Rectal smooth muscle tissue (tissue), 1 donor: Measurements from ENCODE around the gene BTBD2.
"Not testable (repeated sequence)": the region's sequence is repeated elsewhere in the genome, so short reads cannot be mapped to it uniquely, and the experiment has no call there.

Experiments
- H3K27ac ChIP-seq: one replicate; pipeline ENCODE4 v1.7.0; 2013; ENCODE audit warnings: low read depth, low read length, inconsistent platforms
- H3K27me3 ChIP-seq: one replicate; pipeline ENCODE4 v1.7.0; 2013; ENCODE audit warnings: low read length; ENCODE audit not compliant: control insufficient read depth, insufficient read depth
- H3K36me3 ChIP-seq: one replicate; pipeline ENCODE4 v1.7.0; 2013; ENCODE audit warnings: low read length; ENCODE audit not compliant: control insufficient read depth, insufficient read depth
- H3K4me1 ChIP-seq: one replicate; pipeline ENCODE4 v1.7.0; 2013; ENCODE audit warnings: low read length; ENCODE audit not compliant: control insufficient read depth, insufficient read depth
- H3K4me3 ChIP-seq: one replicate; pipeline ENCODE4 v1.7.0; 2013; ENCODE audit warnings: low read length
- H3K9ac ChIP-seq: one replicate; pipeline ENCODE4 v1.7.0; 2013; ENCODE audit warnings: low read length

The BTBD2 gene

DNA sequence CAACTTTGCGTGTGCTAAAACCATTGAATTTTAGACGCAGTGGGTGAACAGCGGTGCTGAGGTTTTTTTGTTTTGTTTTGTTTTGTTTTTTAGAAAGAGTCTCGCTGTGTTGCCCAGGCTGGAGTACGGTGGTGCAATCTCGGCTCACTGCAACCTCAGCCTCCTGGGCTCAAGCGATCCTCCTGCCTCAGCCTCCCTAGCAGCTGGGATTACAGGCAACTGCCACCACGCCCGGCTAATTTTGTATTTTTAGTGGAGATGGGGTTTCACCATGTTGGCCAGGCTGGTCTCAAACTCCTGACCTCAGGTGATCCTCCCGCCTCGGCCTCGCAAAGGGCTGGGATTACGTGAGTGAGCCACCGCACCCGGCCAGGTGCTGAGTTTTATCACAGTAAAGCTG lies 18.7 kb upstream of the BTBD2 start:
- H3K9ac ChIP-seq, H3K4me3 ChIP-seq, H3K36me3 ChIP-seq, H3K27me3 ChIP-seq, H3K4me1 ChIP-seq, H3K27ac ChIP-seq: not testable (repeated sequence)

DNA sequence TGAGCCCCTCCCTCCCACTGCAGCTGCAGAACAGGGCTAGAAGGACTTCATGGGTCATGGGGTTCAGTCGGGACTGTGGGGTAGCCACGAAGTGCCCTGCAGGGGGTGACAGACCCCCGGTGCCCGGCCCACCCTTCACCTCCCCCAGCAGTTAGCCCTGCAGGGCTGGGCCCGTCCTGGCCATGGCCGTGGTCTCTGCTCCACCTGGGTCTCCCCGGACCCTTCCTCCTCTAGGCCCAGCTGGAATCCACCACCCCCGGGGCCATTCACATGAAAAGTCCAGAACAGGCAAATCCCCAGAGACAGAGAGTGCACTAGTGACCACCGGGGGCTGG lies 18.3 kb upstream of the BTBD2 start:
- no peaks in the 10 kb centered on the region for H3K36me3 ChIP-seq
- no peak overlapping the region for H3K4me3 ChIP-seq
- H3K27me3 ChIP-seq, result no peaks in the 10 kb centered on the region
- no peak overlapping the region for H3K27ac ChIP-seq
- H3K4me1 ChIP-seq, result peaks cover 9% of the 10 kb centered on the region
- H3K9ac ChIP-seq, result no peak overlapping the region

DNA sequence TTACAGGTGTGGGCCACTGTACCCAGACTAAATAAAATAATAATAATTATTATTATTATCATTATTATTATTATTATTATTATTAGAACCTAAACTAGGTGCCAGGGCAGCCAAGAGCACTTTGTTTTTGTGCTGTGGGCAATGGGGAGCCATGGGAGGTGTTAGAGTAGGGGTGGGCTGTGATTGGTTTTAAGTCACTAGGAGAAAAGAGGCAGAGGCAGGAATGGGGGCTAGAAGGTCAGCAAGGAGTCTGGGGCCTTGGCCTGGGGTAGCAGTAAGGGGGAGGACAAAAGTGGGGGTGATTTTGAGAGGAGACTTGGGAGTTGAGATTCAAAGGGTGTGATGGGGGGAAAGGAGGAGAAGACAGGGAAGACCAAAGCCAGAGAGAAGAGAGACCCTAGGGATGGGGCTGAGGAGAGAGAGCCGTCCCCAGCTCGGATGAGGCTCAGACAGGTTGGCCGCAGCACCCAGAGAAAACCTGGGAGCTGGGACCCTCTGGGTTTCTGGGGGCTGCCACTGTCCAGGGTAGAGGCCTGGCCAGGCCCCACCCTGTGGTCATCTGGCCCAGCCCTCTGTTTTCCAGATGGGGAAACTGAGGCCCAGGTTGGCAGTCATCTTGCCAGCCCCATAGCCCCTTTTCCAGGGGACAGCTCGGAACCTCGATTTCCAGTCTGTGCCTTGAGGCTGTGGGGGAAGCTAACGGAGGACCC lies 17.8 kb upstream of the BTBD2 start:
- peaks cover 9% of the 10 kb centered on the region for H3K4me1 ChIP-seq
- H3K27ac ChIP-seq, result peak overlapping the region; percentile 95
- H3K4me3 ChIP-seq, result no peak overlapping the region
- H3K36me3 ChIP-seq, result no peaks in the 10 kb centered on the region
- H3K27me3 ChIP-seq, result no peaks in the 10 kb centered on the region
- no peak overlapping the region for H3K9ac ChIP-seq

DNA sequence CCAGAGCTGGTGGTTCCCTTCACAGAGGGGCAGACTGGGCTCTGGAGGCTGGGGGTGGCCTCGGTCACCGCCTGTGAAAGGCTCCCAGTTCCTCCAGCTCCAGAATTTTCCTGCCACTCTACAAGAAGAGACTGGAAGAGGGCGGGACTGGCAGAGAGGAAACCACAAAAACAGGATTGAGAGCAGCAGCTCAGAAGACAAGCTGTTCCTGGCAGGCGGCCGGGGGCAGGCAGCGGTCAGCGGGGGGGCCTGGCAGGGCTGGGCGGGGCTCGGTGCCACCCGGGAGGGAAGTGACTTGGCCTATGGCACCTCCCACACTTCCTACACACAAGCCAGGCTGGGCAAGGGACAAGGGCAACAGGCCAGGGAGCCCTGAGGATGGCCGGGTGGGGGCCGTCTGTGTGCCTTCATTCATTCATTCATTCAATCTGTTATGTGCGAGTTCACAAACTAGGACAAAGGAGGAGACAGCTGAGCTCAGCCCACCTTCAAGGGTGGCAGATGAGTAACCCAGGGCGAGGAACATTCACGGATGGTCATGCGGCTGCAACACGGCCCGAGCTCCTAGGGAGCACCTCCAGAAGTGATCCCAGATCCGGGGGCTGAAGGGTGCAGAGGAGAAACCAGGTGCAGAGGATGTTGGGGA lies 16.9 kb upstream of the BTBD2 start:
- Histone ChIP-seq H3K4me3 (peak overlapping the region; percentile 27), H3K27ac (peak overlapping the region; percentile 95), H3K9ac (no peak overlapping the region), H3K36me3 (no peaks in the 10 kb centered on the region), H3K4me1 (peaks cover 9% of the 10 kb centered on the region), H3K27me3 (no peaks in the 10 kb centered on the region)

DNA sequence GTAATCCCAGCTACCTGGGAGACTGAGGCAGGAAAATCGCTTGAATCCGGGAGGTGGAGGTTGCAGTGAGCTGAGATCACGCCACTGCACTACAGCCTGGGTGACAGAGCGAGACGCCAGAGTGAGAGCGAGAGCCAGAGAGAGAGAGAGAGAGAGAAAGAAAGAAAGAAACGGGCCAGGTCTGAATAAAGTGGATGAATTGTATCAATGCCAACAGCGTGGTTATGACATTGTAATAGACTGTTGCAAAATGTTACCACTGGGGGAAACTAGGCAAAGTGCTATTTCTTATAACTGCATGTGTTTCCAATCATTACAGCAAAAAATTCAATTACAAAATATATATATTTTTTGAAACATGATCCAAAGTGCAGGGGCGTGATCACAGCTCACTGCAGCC lies 11.8 kb upstream of the BTBD2 start:
- Histone ChIP-seq H3K27ac (no peak overlapping the region), H3K9ac (no peak overlapping the region), H3K27me3 (no peaks in the 10 kb centered on the region), H3K36me3 (no peaks in the 10 kb centered on the region), H3K4me1 (peaks cover 5% of the 10 kb centered on the region), H3K4me3 (no peak overlapping the region)

DNA sequence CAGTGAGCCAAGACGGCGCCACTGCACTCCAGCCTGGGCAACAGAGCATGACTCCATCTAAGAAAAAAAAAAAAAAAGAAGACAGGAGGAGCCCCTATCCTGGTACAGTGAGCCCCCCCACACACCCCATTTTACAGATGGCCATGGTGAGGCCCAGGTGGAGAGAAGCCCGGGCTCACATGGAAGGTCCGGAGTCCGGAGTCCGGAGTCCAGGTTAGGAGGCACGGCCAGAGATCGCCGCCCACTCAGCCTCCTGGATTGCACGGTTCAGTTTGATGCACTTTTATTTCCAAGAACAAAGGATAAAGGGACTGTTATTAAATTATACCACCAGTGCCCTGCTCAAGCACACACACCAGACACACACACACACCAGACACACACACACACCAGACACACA lies 11.3 kb upstream of the BTBD2 start:
- no peak overlapping the region for H3K9ac ChIP-seq
- H3K36me3 ChIP-seq, result no peaks in the 10 kb centered on the region
- peaks cover 1% of the 10 kb centered on the region for H3K4me1 ChIP-seq

DNA sequence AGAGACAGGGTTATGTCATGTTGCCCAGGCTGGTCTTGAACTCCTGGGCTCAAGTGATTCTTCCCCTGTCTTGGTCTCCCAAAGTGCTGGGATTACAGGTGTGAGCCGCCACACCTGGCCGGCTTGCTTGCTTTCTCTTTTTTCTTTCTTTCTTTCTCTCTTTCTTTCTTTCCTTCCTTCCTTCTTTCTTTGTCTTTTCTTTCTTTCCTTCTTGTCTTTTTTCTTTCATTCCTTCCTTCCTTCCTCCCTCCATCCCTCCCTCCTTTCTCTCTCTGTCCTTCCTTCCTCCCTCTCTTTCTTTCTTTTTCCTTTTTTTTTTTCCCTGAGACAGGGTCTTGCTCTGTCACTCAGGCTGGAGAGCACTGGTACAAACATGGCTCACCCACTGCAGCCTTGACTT lies 6.8 kb upstream of the BTBD2 start:
- Histone ChIP-seq H3K27me3 (no peaks in the 10 kb centered on the region), H3K4me1 (no peaks in the 10 kb centered on the region), H3K4me3 (no peak overlapping the region), H3K9ac (no peak overlapping the region), H3K36me3 (no peaks in the 10 kb centered on the region), H3K27ac (no peak overlapping the region)

More for the DNA sequence above, 11.3 kb upstream of the BTBD2 start:
- Histone ChIP-seq H3K4me3 (no peak overlapping the region), H3K27me3 (no peaks in the 10 kb centered on the region), H3K27ac (no peak overlapping the region)

DNA sequence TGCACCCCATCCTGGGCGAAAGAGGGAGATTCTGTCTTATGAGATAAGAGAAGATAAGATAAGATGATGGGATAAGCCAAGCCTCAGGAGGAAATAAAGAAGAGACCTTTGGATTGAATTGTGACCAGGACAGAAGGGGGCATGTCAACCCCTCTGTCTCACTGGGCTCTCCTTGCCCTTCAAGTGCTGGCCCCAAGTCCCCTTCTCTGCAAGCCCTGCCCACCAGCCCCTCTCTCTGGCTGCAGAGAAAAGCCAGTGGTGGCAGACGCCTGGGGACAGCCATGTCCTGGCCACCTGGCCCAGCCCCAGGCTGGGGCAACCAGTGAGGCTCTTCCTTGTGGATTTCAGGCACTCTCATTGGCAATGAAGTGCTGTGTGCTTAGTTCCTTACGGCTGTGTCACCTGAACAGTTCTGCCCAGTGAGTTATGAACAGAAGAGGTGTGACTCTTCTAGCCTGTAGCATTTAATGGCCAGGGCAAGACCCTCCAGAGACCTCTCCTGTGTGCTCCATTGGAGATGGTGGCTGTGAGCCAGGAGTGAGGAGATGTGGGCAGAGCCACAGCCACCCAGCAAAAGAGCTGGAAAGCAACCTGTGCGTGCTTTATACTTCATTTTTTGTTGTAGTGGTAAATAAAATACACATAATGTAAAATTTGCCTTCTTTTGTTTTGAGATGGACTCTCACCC lies 6.1 kb upstream of the BTBD2 start:
- no peaks in the 10 kb centered on the region for H3K27me3 ChIP-seq
- H3K27ac ChIP-seq, result no peak overlapping the region
- H3K4me1 ChIP-seq, result no peaks in the 10 kb centered on the region
- H3K9ac ChIP-seq, result no peak overlapping the region
- no peaks in the 10 kb centered on the region for H3K36me3 ChIP-seq
- H3K4me3 ChIP-seq, result no peak overlapping the region

DNA sequence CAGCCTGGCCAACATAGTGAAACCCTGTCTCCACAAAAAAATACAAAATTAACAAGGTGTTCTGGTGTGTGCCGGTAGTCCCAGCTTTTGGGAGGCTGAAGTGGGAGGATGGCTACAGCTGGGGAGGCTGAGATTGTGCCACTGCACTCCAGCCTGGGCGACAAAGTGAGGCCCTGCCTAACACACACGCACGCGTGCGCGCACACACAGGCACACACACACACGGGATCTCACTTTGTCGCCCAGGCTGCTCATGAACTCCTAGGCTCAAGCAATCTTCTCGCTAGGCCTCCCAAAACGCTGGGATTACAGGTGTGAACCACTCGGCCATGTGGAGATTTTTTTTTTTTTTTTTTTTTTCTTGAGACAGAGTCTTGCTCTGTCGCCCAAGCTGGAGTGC lies 3.2 kb upstream of the BTBD2 start:
- Histone ChIP-seq H3K27me3 (no peaks in the 10 kb centered on the region), H3K9ac (no peak overlapping the region), H3K27ac (no peak overlapping the region), H3K4me1 (no peaks in the 10 kb centered on the region), H3K36me3 (no peaks in the 10 kb centered on the region), H3K4me3 (no peak overlapping the region)

DNA sequence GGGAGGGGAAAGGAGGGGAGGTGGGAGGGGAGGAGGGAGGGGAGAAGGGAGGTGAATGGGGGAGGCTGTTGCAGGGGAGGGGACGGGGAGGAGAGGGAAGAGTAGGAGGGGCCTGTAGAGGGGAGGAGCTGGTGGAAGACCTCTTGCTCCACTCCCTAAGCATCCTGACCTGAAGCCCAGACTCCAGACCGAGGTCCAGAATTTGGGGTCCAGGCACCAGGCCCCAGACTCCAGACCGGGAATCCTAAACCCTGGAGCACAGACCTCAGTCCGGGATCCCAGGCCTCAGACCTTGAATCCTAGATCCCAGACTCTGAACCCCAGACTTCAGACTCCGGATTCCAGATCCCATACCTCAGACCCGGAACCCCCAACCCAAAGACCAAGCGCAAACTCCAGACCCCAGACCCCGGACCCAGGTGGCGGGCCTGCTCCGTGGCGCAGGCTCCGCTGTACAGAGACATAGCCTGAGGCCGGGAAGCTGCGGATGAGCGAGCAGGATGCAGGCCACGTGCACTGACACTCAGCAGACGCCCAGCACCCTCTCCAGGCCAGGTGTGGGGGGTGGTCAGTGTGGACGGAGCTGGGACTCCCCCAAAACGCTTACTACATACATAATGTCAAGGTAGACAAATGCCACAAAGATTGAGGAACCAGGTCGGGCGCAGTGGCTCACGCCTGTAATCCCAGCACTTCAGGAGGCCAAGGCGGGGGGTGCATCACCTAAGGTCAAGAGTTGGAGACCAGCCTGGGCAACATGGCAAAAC lies 710 bp upstream of the BTBD2 start:
- peak overlapping the region; percentile 52 for H3K4me3 ChIP-seq
- H3K36me3 ChIP-seq, result no peaks in the 10 kb centered on the region
- H3K27ac ChIP-seq, result peak overlapping the region; percentile 62
- H3K9ac ChIP-seq, result no peak overlapping the region
- no peaks in the 10 kb centered on the region for H3K27me3 ChIP-seq
- H3K4me1 ChIP-seq, result no peaks in the 10 kb centered on the region

DNA sequence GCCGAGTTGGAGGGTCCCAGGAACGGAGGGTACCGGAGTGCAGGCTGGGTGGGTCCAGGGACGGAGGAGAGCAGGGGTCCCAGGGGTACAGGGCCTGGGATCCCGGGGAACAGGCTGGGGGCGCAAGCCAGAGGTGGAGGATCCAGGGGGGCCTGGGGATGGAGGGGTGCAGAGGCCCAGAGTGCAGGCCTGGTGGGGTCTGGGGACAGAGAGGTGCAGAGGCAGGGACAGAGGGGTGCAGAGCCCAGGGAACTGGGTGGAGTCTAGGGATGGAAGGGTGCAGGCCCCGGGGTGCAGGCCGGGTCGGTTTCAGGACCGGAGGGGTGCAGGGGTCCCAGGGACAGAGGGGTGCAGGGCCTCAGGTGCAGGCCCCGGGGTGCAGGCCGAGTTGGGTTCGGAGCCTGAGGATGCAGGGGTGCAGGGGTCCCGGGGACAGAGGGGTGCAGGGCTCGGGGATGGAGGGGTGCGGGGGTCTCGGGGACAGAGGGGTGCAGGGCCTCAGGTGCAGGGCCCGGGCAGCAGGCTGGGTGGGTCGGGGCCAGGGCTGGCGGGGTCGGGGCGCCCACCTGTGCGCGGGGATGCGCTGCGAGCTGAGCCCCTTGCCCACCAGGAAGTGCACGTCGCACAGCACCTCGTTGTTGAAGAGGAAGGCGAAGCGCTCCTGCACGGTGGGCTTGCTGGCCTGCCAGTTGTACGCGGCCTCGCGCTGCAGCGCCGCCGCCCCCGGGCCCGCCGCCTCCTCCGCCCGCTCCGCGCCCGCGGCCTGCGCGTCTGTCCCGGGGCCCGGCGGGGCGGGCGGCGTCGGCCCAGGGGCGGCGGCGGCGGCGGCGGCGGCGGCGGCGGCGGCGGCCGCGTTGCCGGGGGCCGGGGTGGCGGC lies 545 bp downstream of the BTBD2 start:
- H3K4me3 ChIP-seq, result peak overlapping the region; percentile 78
- peak overlapping the region; percentile 45 for H3K27ac ChIP-seq
- no peaks in the 10 kb centered on the region for H3K4me1 ChIP-seq
- H3K27me3 ChIP-seq, result no peaks in the 10 kb centered on the region
- H3K9ac ChIP-seq, result no peak overlapping the region
- no peaks in the 10 kb centered on the region for H3K36me3 ChIP-seq
